ENCODE data around the gene MAGI2. TPM values are rescaled to one million over a fixed set of nuclear protein-coding genes. Genes with fewer than 3 reads are reported as not detected.

Gene MAGI2
- total RNA-seq, 1 donor from 2014 or later: 0.38 TPM

- no peak for TF ChIP-seq CTCF (IDR thresholded peaks at IDR 0.05)
- ChIA-PET CTCF (no interaction called here), POLR2A (no interaction called here)
- no peak overlapping the region for H3K27ac Mint-ChIP-seq
- intact Hi-C loops (cut with micrococcal nuclease): no loop called here
- H3K27me3 Mint-ChIP-seq: peaks cover 1% of the 10 kb centered on the region
- H3K4me3 Mint-ChIP-seq: no peak overlapping the region
- ATAC-seq (ENCODE audit: low read depth) (no peak), DNase-seq (no peak)
- H3K9me3 Mint-ChIP-seq: no peaks in the 10 kb centered on the region
- no peaks in the 10 kb centered on the region for H3K36me3 Mint-ChIP-seq (ENCODE audit: low read depth)
- no peaks in the 10 kb centered on the region for H3K4me1 Mint-ChIP-seq
These were observed 1016.3 kb downstream of the MAGI2 start for GRCh38 chr7:78437118-78437517.

GRCh38 chr7:78435355-78435754 is 1018.1 kb downstream of the MAGI2 start:
- Mint-ChIP-seq H3K27me3 (peaks cover 1% of the 10 kb centered on the region), H3K36me3 (ENCODE audit: low read depth) (no peaks in the 10 kb centered on the region), H3K27ac (no peak overlapping the region), H3K4me1 (no peaks in the 10 kb centered on the region), H3K9me3 (no peaks in the 10 kb centered on the region), H3K4me3 (no peak overlapping the region)
- intact Hi-C loops (cut with micrococcal nuclease): no loop called here
- no peak for TF ChIP-seq CTCF (IDR thresholded peaks at IDR 0.05)
- DNase-seq (no peak), ATAC-seq (ENCODE audit: low read depth) (no peak)
- POLR2A ChIA-PET: no interaction called here
- CTCF ChIA-PET: no interaction called here

GRCh38 chr7:78434281-78434680 is 1019.2 kb downstream of the MAGI2 start:
- Mint-ChIP-seq H3K27ac (no peak overlapping the region), H3K27me3 (peaks cover 1% of the 10 kb centered on the region), H3K36me3 (ENCODE audit: low read depth) (no peaks in the 10 kb centered on the region), H3K4me1 (no peaks in the 10 kb centered on the region), H3K4me3 (no peak overlapping the region), H3K9me3 (no peaks in the 10 kb centered on the region)
- intact Hi-C loops (cut with micrococcal nuclease): loop anchor here (5.0 kb wide), 2 partner anchors 412 to 492 kb away; no protein-coding TSS in a partner anchor
- ATAC-seq (ENCODE audit: low read depth) (no peak), DNase-seq (no peak)
- ChIA-PET CTCF (no interaction called here), POLR2A (no interaction called here)
- no peak for TF ChIP-seq CTCF (IDR thresholded peaks at IDR 0.05)

- ChIA-PET POLR2A (no interaction called here), CTCF (no interaction called here)
- no peak overlapping the region for H3K27ac Mint-ChIP-seq
- H3K27me3 Mint-ChIP-seq: peaks cover 1% of the 10 kb centered on the region
- no peaks in the 10 kb centered on the region for H3K36me3 Mint-ChIP-seq (ENCODE audit: low read depth)
- H3K4me3 Mint-ChIP-seq: no peak overlapping the region
- H3K9me3 Mint-ChIP-seq: no peaks in the 10 kb centered on the region
- intact Hi-C loops (cut with micrococcal nuclease): loop anchor here (5.0 kb wide), 2 partner anchors 411 to 491 kb away; no protein-coding TSS in a partner anchor
- TF ChIP-seq CTCF (IDR thresholded peaks at IDR 0.05): no peak
- DNase-seq (no peak), ATAC-seq (ENCODE audit: low read depth) (no peak)
- no peaks in the 10 kb centered on the region for H3K4me1 Mint-ChIP-seq
These were observed 1020.0 kb downstream of the MAGI2 start for GRCh38 chr7:78433421-78433820.

GRCh38 chr7:78429878-78430277 is 1023.6 kb downstream of the MAGI2 start:
- no peak overlapping the region for H3K27ac Mint-ChIP-seq
- H3K27me3 Mint-ChIP-seq: no peaks in the 10 kb centered on the region
- no peak overlapping the region for H3K4me3 Mint-ChIP-seq
- intact Hi-C loops (cut with micrococcal nuclease): loop anchor here (5.0 kb wide), 2 partner anchors 408 to 488 kb away; no protein-coding TSS in a partner anchor
- CTCF ChIA-PET: no interaction called here
- no peak for TF ChIP-seq CTCF (IDR thresholded peaks at IDR 0.05)
- ATAC-seq (ENCODE audit: low read depth) (no peak), DNase-seq (no peak)
- H3K4me1 Mint-ChIP-seq: no peaks in the 10 kb centered on the region
- H3K9me3 Mint-ChIP-seq: no peaks in the 10 kb centered on the region
- H3K36me3 Mint-ChIP-seq (ENCODE audit: low read depth): no peaks in the 10 kb centered on the region
- POLR2A ChIA-PET: no interaction called here

All from activated B cell treated with CpG ODN at 0.5 μM for 24 hours (primary cell).